Stimulated activated CD8-positive, alpha-beta memory T cell treated with anti-CD3 and anti-CD28 coated beads, Interleukin-15, amount 100 ng/mL, for 48 hours (primary cell): Measurements from ENCODE around the gene ACAP3.
"Not testable (repeated sequence)": the region's sequence is repeated elsewhere in the genome, so short reads cannot be mapped to it uniquely, and the experiment has no call there.

Experiments used
- DNase-seq, 2 donors: peaks; one replicate each; pipeline ENCODE4 v3.0.0-alpha.2; 2020; ENCODE audit warnings: low read depth in 2 of 2

The ACAP3 gene

DNA sequence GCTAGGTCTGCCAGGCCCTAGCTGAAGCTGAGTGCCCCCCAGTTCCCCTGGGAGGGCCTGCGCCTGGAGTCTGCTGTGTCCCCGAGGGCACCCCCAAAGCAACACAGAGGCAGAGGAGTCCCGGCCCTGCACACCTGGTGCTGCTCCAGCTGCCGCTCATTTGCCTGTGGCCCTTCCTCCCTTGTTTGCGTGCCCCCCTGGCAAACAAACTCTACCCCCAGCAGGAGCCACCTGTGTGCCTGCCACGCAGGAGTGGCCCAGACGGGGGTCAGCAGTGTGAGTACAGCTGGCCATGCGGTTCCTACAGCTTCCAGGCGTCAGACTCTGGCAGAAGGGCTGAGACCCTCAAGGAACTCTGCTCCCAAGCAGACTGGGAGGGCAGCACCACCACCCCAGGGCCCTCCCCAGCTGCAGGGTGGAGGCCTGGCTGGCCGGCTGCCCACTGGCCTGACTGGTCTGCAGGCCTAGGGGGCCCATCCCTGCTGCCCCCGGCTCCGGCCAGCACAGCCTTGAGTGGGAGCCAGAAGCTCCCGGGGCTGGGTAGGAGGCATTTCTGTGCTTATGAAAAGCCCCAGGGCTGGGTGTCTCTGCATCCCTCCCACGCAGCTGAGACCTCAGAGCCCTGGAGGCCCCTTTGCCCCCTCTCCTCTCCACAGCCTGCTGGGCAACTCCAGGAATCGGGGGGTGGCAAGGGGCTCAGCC, 22.8 kb upstream of the ACAP3 start:
- no peak for DNase-seq

GRCh38 chr1:1329304-1330210, 21.8 kb upstream of the ACAP3 start:
- DNase-seq = no peak

GRCh38 chr1:1328254-1328653, 20.5 kb upstream of the ACAP3 start:
- DNase-seq = no peak

GRCh38 chr1:1327291-1327690, 19.6 kb upstream of the ACAP3 start:
- DNase-seq = no peak

- DNase-seq = no peak
Measured at GRCh38 chr1:1326075-1326605, 18.4 kb upstream of the ACAP3 start.

GRCh38 chr1:1325288-1326074, 17.8 kb upstream of the ACAP3 start:
- DNase-seq = no peak

DNA sequence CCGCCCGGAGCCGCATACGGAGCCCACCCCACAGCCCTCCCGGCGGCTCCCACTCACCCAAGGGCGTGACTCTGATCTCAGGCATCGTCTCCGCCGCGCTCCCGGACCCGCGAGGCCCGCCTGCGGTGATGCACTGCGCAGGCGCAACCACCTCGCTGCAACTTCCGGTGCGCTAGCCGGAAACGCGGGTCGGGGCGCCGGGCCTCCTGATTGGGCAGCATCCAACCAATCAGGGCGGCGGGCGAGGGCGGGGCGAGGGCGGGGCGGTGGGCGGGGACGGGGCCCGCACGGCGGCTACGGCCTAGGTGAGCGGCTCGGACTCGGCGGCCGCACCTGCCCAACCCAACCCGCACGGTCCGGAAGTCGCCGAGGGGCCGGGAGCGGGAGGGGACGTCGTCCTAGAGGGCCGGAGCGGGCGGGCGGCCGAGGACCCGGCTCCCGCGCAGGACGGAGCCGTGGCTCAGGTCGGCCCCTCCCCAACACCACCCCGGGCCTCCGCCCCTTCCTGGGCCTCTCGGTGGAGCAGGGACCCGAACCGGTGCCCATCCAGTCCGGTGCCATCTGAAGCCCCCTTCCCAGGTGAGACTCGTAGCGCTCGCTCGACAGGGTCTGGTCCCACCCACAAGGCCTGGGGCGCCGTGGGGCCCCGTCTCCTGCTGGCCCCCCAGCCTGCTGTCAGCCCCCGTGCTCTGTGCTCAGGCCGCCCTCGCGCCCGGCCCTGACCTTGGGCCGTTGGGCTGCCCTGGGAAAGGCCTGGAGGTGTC, 17.0 kb upstream of the ACAP3 start, which contains the start of the genes CPTP and INTS11:
Gene CPTP, plus strand, starts transcription at position 279 of the 764 bp plus-strand sequence. CDS start 2,109 bp downstream, outside the sequence.
Gene INTS11, minus strand, starts transcription at position 137 of the 764 bp plus-strand sequence. Its CDS starts 52 bp downstream, at position 85.
- DNase-seq = peak; percentile 93 to 96

- no peak for DNase-seq
Measured at GRCh38 chr1:1324084-1324523, 16.4 kb upstream of the ACAP3 start.

- DNase-seq = no peak
Measured at GRCh38 chr1:1322952-1323351, 15.2 kb upstream of the ACAP3 start.

DNA sequence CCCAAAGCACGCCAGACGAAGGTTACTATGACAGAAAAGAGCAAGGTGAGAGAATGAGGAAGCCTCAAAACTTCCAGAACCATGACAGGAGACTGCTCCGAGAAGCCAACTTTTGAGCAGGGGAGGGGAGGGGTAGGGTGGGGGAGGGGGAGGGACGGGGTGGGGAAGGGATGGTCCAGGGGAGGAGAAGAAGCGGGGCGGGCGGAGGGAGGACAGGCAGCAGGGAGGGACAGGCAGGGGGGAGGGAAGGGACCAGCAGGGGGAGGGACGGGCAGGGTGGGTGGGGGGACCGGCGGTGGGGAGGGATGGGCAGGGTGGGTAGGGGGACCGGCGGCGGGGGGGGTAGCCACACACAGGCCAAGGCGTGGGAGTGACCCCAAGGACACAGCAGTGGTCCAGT, 14.7 kb upstream of the ACAP3 start:
- DNase-seq = no peak

DNA sequence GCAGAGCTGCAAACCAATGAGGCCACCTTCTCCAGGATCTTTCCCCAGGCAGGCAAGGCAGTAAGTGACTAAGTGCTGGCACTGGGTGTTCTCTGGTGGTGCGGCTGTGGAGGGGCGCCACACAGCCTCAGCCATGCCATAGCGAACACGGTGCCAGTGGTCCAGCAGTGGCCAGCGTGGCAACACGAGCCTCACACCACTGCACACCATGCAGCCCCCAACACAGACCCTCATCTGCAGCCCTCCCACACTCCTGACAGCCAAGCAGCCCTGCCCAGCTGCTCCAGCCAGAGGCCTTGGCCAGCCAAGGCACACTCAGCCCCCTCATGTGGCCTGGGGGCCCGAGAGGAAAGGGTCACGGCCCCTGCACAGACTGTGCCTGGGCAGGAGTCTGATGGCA, 13.7 kb upstream of the ACAP3 start:
- no peak for DNase-seq

DNA sequence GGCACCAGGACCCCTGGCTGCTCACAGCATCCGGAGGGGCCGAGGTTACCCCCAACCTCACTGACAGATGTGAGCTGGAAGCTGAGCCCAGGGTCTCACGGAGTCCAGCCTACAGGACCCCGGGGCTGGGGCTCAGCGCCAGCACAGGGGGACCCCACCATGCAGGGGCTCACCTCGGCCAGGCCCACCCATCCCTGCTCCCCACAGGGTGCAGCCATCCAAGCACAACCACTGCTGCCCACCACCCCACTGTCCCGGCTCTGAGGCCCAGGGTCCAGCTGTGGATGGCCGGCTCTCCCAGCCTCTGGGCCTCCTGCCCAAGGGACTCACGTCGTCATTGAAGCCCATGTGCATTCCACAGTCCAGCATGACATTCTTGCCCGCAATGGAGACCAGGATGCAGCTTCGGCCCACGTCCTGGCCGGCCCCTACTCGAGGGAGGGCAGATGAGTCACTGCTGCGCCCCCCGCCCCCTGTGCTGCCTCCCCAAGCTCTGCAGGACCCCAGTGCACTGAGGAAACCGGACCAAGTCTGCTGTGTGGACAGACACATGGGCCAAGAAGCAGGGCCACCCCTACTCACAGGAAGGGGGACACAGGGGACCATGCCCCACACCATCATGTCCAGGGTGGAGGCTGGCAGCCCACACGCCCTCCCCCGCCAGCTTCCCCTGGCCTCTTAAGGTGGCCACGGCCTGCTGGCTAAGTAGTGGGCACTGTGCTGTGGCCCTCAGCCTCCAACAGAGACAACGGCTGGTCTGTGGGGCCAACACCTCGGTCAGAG, 13.1 kb upstream of the ACAP3 start:
- DNase-seq = no peak

DNA sequence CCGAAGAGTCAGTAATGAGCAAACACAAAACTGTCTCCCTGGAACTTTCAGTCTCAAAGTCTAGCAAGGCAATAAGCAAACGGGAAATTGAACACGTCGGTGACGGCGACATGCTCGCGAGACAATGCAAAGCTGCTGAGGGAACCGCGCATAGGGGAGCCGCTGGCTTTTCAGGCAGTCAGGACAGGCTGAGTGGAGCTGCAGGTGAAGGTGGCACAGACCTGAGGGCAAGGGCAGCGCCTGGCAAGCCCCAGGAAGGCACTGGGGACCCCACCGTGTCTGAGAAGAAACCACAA, 11.9 kb upstream of the ACAP3 start:
- no peak for DNase-seq

DNA sequence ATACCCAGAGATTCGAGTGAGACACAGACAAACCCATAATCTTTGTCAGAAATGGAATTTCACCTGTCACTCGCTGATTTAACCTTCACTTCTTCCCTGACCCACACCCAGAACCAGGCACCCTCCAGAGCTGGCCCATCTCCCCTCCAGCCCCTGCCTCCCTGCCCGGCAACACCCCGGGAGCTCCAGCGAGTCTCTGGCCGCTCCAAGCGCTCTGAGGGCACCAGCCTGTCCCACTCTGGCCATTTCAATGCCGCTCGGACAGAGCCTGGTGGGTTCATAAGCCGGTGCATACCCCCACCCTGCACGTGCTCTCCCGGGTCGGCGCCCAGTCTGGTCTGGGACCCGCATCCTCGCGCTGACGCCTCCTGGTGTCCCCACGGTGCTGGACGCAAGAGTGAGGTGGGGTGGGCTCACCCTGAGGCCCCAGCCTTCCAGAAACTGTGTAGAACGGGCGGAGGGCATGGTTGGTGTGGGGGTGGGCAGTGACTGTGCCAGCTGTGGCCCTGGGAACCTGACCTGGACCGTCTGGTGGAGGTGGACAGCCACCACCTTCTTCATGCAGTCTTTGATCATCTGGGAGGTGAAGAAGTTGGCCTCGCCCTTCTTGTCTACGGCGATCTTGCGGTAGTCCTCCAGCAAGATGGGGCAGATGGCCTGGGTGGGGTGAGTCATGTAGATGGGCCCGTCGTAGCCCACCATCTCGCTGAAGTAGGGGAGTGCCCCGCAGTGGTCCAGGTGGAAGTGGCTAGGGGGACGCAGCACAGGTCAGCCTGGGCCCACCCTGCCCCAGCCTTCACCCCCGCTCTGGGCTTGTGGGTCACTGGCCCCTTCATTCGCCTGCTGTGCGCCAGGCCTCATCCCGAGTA, 11.3 kb upstream of the ACAP3 start:
- DNase-seq = no peak

- no peak for DNase-seq
Measured at GRCh38 chr1:1318131-1318652, 10.5 kb upstream of the ACAP3 start.

GRCh38 chr1:1317420-1317819, 9.7 kb upstream of the ACAP3 start:
- DNase-seq = no peak

- DNase-seq = not testable (repeated sequence)
Measured at GRCh38 chr1:1316199-1316598, 8.5 kb upstream of the ACAP3 start.

- DNase-seq = no peak
Measured at GRCh38 chr1:1315435-1315954, 7.8 kb upstream of the ACAP3 start.
